ENCODE measurements around the gene TXNDC15.
"Not testable (repeated sequence)": the region's sequence is repeated elsewhere in the genome, so short reads cannot be mapped to it uniquely, and the experiment has no call there.

DNA sequence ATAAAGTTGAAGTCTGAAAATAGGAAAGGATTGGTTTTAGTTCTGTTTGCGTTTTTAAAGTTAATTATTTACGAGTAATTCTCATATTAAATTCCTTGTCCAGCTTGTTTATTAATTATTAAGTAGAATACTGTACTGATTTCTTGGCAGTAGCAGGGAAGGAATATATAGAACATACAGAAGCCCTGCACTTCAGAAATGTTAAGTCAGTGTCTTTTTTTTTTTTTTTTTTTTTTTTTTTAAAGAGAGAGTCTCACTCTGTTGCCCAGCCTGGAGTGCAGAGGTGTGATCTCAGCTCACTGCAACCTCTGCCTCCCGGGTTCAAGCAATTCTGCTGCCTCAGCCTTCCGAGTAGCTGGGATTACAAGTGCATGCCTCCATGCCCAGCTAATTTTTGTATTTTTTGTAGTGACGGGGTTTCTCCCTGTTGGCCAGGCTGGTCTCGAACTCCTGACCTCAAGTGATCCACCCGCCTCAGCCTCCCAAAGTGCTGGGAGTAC is 24.7 kb upstream of the TXNDC15 start:
- TF ChIP-seq EZH2phosphoT487 (conservative IDR thresholded peaks at IDR 0.05; ENCODE audit: low read length) = not testable (repeated sequence)
- TF ChIP-seq, protein P1, sequence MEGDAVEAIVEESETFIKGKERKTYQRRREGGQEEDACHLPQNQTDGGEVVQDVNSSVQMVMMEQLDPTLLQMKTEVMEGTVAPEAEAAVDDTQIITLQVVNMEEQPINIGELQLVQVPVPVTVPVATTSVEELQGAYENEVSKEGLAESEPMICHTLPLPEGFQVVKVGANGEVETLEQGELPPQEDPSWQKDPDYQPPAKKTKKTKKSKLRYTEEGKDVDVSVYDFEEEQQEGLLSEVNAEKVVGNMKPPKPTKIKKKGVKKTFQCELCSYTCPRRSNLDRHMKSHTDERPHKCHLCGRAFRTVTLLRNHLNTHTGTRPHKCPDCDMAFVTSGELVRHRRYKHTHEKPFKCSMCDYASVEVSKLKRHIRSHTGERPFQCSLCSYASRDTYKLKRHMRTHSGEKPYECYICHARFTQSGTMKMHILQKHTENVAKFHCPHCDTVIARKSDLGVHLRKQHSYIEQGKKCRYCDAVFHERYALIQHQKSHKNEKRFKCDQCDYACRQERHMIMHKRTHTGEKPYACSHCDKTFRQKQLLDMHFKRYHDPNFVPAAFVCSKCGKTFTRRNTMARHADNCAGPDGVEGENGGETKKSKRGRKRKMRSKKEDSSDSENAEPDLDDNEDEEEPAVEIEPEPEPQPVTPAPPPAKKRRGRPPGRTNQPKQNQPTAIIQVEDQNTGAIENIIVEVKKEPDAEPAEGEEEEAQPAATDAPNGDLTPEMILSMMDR (IDR thresholded peaks at IDR 0.05; ENCODE audit: insufficient read depth, low read length, poor library complexity, severe bottlenecking) = not testable (repeated sequence)

All from SU-DHL-6 (cell line).